Ramos (cell line): ENCODE measurements around the gene C19orf53.

Source experiments
- in situ Hi-C: fragments of 300-500 bp; cut with MboI; formaldehyde crosslinking; loops from one replicate; pipeline ENCODE4 v1.14.3; 2022; ENCODE audit warnings: low sequenced_read_pairs; ENCODE audit not compliant: unreplicated experiment

Gene C19orf53

DNA sequence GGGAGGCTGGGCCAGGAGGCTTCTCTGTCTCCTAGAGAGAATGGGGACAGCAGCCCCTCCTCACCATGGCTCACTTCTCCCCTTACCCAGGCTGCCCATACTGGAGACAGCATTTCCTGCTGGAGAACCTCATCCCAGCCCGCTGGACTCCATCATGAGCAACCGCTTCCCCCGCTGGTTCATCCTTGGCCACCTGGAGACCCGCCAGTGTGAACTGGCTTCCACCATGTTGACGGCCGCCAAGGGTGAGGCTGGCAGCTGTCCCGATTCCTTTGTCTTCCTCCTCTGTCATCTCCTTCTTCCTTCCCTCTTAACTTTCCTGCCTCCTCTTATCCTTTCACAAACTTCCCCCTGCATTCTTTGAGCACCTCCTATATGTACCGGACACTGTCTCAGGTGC is 49.0 kb downstream of the C19orf53 start:
- in situ Hi-C loops: no loop called here

GRCh38 chr19:13823901-13824300 is 49.6 kb downstream of the C19orf53 start:
- in situ Hi-C loops: no loop called here

DNA sequence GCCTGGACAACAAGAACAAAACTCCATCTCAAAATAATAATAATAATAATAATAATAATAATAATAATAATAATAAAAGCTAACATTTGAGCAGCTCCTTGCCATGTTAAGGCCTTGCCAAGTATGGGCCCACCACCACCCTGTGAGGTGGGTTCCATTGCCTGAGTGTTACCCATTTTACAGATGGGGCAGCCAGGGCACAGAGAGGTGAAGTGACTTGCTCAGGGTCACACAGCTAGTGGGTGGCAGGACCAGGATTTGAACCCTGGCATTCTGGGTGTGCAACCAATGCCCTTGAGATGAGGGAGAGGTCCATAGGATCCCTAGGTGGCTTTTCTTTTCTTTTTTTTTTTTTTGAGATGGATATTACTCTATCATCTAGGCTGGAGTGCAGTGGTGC is 50.4 kb downstream of the C19orf53 start:
- in situ Hi-C loops: no loop called here

DNA sequence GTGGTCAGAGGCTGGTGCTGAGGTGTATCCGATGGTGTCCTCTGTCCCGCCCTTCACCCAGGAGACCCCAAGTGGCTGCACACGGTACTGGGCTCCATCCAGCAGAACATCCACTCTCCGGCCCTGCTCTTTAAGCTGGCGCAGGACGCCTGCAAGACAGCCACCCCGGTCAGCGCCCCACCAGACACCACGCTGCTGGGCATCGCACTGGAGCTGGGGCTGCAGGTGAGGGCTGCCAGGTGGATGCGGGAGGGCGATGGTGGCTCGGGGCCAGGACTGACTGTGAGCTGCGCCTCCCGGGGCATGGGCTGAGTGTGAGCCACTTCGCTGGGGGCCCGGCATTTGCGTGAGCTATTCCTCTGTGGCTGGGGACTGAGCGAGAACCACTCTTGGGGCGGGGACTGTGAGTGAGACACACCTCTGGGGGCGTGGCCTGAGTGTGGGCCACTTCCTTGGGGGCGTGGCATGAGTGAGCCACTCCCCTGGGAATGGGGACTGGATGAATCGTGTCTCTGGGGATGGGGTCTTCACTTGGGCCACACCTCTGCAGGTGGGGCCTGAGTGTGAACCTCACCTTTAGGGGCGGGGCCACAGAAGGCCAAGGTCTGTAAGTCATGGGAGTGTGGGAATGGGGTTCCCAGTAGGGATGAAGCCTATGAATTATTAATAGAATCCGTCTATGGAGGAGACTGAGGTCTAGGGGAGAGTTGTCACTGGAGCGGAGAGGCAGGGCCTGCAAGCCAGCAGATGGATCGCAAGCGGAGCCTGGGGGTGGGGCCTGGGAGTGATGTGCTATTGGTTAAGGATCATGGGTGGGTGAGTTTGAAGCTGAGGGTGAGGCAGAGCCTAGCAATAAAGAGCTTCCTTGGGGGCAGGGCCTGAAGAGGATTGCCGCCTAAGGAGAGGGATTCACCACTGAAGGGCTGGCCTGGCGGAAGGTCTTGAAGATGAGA is 51.5 kb downstream of the C19orf53 start:
- in situ Hi-C loops: no loop called here

- in situ Hi-C loops: no loop called here
Observed at GRCh38 chr19:13826652-13827235, 52.5 kb downstream of the C19orf53 start.

- in situ Hi-C loops: no loop called here
Observed at GRCh38 chr19:13827656-13828055, 53.4 kb downstream of the C19orf53 start.
